AG04449 (cell line): ENCODE data around the gene RTTN.

Source experiments
- CTCF ChIA-PET: fragments of 350-600 bp; formaldehyde crosslinking; extraction: SDS; loops from one replicate; lab custom pipeline; 2021; ENCODE audit warnings: antibody characterized with exemption; lab: Yijun Ruan, JAX
- POLR2A ChIA-PET: fragments of 400-600, 350-600 bp; formaldehyde crosslinking; extraction: SDS; loops from one replicate; lab custom pipeline; 2020; ENCODE audit warnings: antibody characterized with exemption, inconsistent platforms; lab: Yijun Ruan, JAX
- DNase-seq: peaks from one replicate; pipeline ENCODE4 v3.0.0-alpha.2; 2010; ENCODE audit warnings: low read depth, low spot score
- H3K4me3 ChIP-seq: 2 replicates; pipeline ENCODE4 v1.5.1; 2011; ENCODE audit warnings: low read depth, mild to moderate bottlenecking, control low read depth, low read length
- TF ChIP-seq, protein P1 (sequence below): IDR thresholded peaks from one replicate; pipeline ENCODE4 v1.5.1; 2011; ENCODE audit warnings: mild to moderate bottlenecking, moderate library complexity, low read length, control low read depth, inconsistent platforms; ENCODE audit not compliant: insufficient read depth; ENCODE audit errors: missing control alignments

RTTN gene

DNA sequence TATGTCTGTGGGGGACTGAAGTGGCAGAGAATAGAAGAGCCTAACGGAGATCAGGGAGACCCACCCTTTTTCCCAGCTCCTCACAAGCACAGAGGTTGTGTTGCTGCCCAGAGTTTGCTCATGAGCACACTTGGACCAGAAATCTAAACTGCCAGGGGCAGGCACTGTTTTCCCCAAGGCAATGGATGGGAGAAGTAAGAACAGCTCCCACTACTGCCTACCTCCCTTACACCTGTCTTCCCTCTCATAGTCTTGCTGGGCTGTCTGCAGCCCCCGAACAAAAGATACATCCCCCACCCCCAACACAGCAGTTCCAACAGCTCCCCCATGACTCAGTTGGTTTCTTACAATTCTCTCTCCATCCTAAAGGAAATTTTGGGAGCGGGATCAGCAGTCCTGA lies 209.7 kb downstream of the RTTN start:
- ChIA-PET CTCF (no interaction called here), POLR2A (no interaction called here)
- no peak for DNase-seq
- H3K4me3 ChIP-seq = no peak overlapping the region
- TF ChIP-seq, protein P1, sequence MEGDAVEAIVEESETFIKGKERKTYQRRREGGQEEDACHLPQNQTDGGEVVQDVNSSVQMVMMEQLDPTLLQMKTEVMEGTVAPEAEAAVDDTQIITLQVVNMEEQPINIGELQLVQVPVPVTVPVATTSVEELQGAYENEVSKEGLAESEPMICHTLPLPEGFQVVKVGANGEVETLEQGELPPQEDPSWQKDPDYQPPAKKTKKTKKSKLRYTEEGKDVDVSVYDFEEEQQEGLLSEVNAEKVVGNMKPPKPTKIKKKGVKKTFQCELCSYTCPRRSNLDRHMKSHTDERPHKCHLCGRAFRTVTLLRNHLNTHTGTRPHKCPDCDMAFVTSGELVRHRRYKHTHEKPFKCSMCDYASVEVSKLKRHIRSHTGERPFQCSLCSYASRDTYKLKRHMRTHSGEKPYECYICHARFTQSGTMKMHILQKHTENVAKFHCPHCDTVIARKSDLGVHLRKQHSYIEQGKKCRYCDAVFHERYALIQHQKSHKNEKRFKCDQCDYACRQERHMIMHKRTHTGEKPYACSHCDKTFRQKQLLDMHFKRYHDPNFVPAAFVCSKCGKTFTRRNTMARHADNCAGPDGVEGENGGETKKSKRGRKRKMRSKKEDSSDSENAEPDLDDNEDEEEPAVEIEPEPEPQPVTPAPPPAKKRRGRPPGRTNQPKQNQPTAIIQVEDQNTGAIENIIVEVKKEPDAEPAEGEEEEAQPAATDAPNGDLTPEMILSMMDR = no peak

DNA sequence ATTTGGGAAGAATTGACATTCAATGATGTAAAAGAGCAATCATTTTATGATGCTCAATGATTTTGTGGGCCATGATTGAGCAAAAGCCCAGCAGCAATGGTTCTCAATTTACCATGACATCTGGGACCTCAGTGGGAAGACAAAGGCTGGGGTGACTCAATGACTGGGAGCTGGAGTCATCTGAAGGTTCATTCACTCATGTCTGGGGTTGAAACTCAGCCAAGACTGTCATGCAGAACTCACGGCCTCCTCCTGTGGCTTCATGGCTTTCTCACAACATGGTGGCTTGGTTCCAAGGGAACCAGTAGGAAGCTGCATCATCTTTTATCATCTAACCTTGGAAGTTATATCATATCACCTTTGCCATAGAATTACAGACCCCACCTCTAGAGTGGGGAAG lies 212.7 kb downstream of the RTTN start:
- no peak overlapping the region for H3K4me3 ChIP-seq
- ChIA-PET CTCF (no interaction called here), POLR2A (no interaction called here)
- TF ChIP-seq, protein P1 = no peak
- DNase-seq = no peak

DNA sequence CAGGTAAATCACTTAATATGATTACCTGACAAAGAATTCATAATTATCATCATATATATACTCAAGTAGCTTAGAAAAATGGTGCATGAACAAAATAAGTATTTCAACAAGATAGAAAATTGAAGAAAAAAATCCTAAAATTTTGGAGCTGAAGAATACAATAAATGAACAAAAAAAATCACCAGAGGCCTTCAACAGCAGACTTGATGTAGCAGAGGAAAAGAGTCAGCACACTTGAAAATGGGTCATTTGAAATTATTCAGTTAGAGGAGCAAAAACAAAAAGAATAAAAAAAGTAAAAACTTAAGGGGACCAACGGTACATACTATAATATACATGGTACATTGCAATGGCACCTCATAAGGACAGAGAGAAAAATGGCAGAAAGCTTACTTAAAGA lies 217.6 kb downstream of the RTTN start:
- DNase-seq = no peak
- TF ChIP-seq, protein P1 = no peak
- ChIA-PET CTCF (no interaction called here), POLR2A (no interaction called here)
- no peak overlapping the region for H3K4me3 ChIP-seq

DNA sequence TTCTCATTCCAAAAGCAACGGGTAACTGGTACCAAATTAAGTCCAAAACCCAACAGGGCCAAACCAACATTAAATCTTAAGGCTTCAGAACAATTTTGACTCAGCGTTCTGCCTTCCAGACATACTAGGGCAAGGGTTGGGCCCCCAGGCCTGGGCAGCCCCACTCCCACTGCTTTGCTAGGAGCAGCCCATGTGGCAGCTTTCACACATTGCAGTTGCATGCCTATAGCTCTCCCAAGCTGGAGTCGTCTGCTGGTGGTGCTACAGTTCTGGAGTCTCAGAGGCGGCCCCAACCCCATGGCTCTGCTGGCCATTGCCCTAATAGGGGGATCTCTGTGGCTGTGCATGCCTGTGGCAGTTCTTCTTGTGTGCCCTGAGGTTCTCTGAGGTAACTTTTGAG lies 220.2 kb downstream of the RTTN start:
- ChIA-PET POLR2A (no interaction called here), CTCF (no interaction called here)
- TF ChIP-seq, protein P1 = no peak
- no peak overlapping the region for H3K4me3 ChIP-seq
- DNase-seq = no peak

DNA sequence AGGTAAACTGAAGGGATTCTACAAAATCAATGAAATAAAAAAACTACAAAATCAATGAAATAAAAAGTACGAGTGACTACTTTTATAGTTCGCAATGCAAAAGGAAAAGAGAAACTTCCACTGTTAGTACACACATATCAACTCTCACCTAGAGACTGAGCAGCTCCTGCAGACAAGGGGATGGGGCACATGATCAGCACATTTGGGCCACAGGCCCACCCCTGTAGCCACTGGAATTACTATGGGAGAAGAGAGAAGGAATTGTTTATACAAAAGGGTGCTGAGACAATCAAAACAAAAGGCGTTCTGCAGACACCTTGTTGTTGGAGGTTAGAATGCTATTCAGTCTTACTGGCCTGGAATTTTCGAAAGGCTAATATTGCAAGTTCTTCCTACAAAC lies 223.1 kb downstream of the RTTN start:
- no peak for DNase-seq
- no peak overlapping the region for H3K4me3 ChIP-seq
- CTCF ChIA-PET = no interaction called here
- POLR2A ChIA-PET = no interaction called here
- TF ChIP-seq, protein P1 = no peak

DNA sequence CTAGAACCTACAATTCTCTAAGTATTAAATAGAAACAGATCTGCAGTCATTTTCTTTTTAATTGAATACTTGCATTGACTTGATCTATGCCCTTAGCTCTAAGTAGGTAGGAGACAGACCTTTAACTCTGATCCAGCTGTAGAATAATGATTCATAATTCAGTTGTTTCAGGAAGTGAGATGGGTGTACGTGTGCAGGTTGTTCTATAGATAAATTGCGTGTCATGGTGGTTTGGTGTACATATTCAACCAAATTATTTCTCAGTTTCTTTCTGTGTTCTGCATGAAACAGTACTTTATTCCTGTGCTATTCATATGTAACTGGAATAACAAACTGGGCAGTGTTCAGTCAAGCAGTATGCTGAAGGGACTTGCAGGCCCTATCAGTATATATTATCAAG lies 223.5 kb downstream of the RTTN start:
- ChIA-PET CTCF (no interaction called here), POLR2A (no interaction called here)
- no peak overlapping the region for H3K4me3 ChIP-seq
- TF ChIP-seq, protein P1 = no peak
- no peak for DNase-seq
